Hepatocyte (in vitro differentiated cells): Measurements from ENCODE around the gene TOX2.

Experiments
- EZH2 ChIP-seq: fragments of 200-600 bp; sonication (generic); IDR thresholded peaks from 2 replicates; pipeline ENCODE4 v1.6.1; 2016; ENCODE audit warnings: antibody characterized with exemption, mild to moderate bottlenecking, borderline replicate concordance
- EZH2phosphoT487 ChIP-seq: fragments of 200-600 bp; sonication (generic); IDR thresholded peaks from one replicate; pipeline ENCODE4 v1.6.1; 2018; ENCODE audit warnings: antibody characterized with exemption, mild to moderate bottlenecking, low read depth, moderate library complexity; ENCODE audit not compliant: unreplicated experiment, severe bottlenecking
- TF ChIP-seq, protein P1 (sequence below): fragments of 200-600 bp; sonication (generic); IDR thresholded peaks from 2 replicates; pipeline ENCODE4 v1.5.1; 2016; ENCODE audit warnings: antibody characterized with exemption, mild to moderate bottlenecking; ENCODE audit not compliant: poor library complexity

DNA sequence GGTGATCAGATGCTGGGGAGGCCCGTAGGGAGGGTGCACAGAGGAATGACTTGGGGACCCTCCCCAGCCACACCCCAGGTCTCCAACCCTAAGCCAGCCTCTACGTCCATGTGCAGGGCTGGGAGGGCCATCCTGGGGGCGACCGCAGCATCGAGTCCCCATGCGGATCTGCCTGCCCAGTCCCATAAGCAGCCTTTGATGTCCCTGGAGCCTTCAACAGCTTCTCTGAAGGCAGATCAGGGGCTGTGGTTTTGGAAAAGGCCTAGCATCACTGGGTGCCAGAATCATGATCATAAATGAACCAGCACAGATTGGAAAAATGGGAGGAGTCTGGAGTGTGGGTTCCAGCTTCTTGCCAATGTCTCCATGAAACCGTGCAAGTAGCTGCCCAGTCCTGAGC lies 22.9 kb downstream of the TOX2 start:
- TF ChIP-seq, protein P1, sequence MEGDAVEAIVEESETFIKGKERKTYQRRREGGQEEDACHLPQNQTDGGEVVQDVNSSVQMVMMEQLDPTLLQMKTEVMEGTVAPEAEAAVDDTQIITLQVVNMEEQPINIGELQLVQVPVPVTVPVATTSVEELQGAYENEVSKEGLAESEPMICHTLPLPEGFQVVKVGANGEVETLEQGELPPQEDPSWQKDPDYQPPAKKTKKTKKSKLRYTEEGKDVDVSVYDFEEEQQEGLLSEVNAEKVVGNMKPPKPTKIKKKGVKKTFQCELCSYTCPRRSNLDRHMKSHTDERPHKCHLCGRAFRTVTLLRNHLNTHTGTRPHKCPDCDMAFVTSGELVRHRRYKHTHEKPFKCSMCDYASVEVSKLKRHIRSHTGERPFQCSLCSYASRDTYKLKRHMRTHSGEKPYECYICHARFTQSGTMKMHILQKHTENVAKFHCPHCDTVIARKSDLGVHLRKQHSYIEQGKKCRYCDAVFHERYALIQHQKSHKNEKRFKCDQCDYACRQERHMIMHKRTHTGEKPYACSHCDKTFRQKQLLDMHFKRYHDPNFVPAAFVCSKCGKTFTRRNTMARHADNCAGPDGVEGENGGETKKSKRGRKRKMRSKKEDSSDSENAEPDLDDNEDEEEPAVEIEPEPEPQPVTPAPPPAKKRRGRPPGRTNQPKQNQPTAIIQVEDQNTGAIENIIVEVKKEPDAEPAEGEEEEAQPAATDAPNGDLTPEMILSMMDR: no peak
- TF ChIP-seq EZH2 (no peak), EZH2phosphoT487 (no peak)
